Inflammatory macrophage treated with lipopolysaccharide for 4 hours (primary cell): ENCODE results near the gene TANGO2.
A peak's percentile ranks its signal among the peaks of the same experiment; 100 is the strongest.

Experiments used
- DNase-seq: peaks from one replicate; pipeline ENCODE4 v3.0.0-alpha.2; 2020

The TANGO2 gene

GRCh38 chr22:19984201-19984753 lies 36.6 kb upstream of the TANGO2 start:
- DNase-seq, result no peak

- DNase-seq, result no peak
These were observed 35.8 kb upstream of the TANGO2 start for GRCh38 chr22:19984851-19985811.

GRCh38 chr22:19986011-19986409 lies 34.9 kb upstream of the TANGO2 start:
- no peak for DNase-seq

- DNase-seq, result peak; percentile 82
These were observed 34.2 kb upstream of the TANGO2 start for GRCh38 chr22:19986410-19987341.

GRCh38 chr22:19987394-19988306 lies 33.3 kb upstream of the TANGO2 start:
- no peak for DNase-seq

- no peak for DNase-seq
These were observed 32.5 kb upstream of the TANGO2 start for GRCh38 chr22:19988331-19988808.

- no peak for DNase-seq
These were observed 31.8 kb upstream of the TANGO2 start for GRCh38 chr22:19988965-19989724.

- no peak for DNase-seq
These were observed 31.2 kb upstream of the TANGO2 start for GRCh38 chr22:19989725-19990067.

GRCh38 chr22:19990188-19990587 lies 30.7 kb upstream of the TANGO2 start:
- no peak for DNase-seq

- DNase-seq, result no peak
These were observed 30.1 kb upstream of the TANGO2 start for GRCh38 chr22:19990609-19991394.

GRCh38 chr22:19991395-19991644 lies 29.6 kb upstream of the TANGO2 start:
- DNase-seq, result no peak

- DNase-seq, result no peak
These were observed 29.1 kb upstream of the TANGO2 start for GRCh38 chr22:19991645-19992451.

- DNase-seq, result no peak
These were observed 28.4 kb upstream of the TANGO2 start for GRCh38 chr22:19992481-19992911.

GRCh38 chr22:19992921-19993355 lies 28.0 kb upstream of the TANGO2 start:
- no peak for DNase-seq

GRCh38 chr22:19993926-19994325 lies 27.0 kb upstream of the TANGO2 start:
- DNase-seq, result no peak

- no peak for DNase-seq
These were observed 25.9 kb upstream of the TANGO2 start for GRCh38 chr22:19994851-19995610.

- no peak for DNase-seq
These were observed 25.1 kb upstream of the TANGO2 start for GRCh38 chr22:19995611-19996339.

- no peak for DNase-seq
These were observed 24.1 kb upstream of the TANGO2 start for GRCh38 chr22:19996694-19997384.
